Neural progenitor cell (in vitro differentiated cells): Measurements from ENCODE around the gene ZNF541. TPM values are rescaled to one million over a fixed set of nuclear protein-coding genes. Genes with fewer than 3 reads are reported as not detected.

Experiments used
- DNase-seq: peaks from one replicate; pipeline ENCODE4 v3.0.0-alpha.2; 2016; ENCODE audit warnings: low spot score
- H2AFZ ChIP-seq: fragments of 200-600 bp; sonication (generic); replicated peaks from 2 replicates; pipeline ENCODE4 v1.6.1; 2016; ENCODE audit warnings: antibody characterized with exemption
- H3F3A ChIP-seq: fragments of 200-600 bp; sonication (generic); 2 replicates; pipeline ENCODE4 v1.6.1; 2016; ENCODE audit warnings: antibody characterized with exemption, low read depth
- H3K27ac ChIP-seq: fragments of 200-600 bp; sonication (generic); 2 replicates; pipeline ENCODE4 v1.5.1; 2016; ENCODE audit warnings: mild to moderate bottlenecking
- H3K27me3 ChIP-seq: fragments of 200-600 bp; sonication (generic); 2 replicates; pipeline ENCODE4 v1.6.1; 2016; ENCODE audit warnings: mild to moderate bottlenecking, moderate library complexity
- H3K36me3 ChIP-seq: fragments of 200-600 bp; sonication (generic); 2 replicates; pipeline ENCODE4 v1.5.1; 2016
- H3K4me1 ChIP-seq: fragments of 200-600 bp; sonication (generic); 2 replicates; pipeline ENCODE4 v1.6.1; 2016; ENCODE audit warnings: mixed run types
- H3K4me2 ChIP-seq: fragments of 200-600 bp; sonication (generic); 2 replicates; pipeline ENCODE4 v1.6.1; 2016
- H3K4me3 ChIP-seq: fragments of 200-600 bp; sonication (generic); 2 replicates; pipeline ENCODE4 v1.5.1; 2016
- H3K79me2 ChIP-seq: fragments of 200-600 bp; sonication (generic); 2 replicates; pipeline ENCODE4 v1.6.1; 2016; ENCODE audit warnings: low read depth
- H3K9ac ChIP-seq: fragments of 200-600 bp; sonication (generic); 2 replicates; pipeline ENCODE4 v1.6.1; 2016
- H3K9me3 ChIP-seq: fragments of 200-600 bp; sonication (generic); 2 replicates; pipeline ENCODE4 v1.5.1; 2016; ENCODE audit warnings: low read depth
- H4K20me1 ChIP-seq: fragments of 200-600 bp; sonication (generic); 2 replicates; pipeline ENCODE4 v1.6.1; 2016; ENCODE audit warnings: low read depth
- H3K27ac Mint-ChIP-seq: 3 replicates; pipeline ENCODE4 v1.8.0; 2021; ENCODE audit warnings: mixed read lengths
- H3K27me3 Mint-ChIP-seq: 2 replicates; pipeline ENCODE4 v1.8.0; 2022; ENCODE audit warnings: low read depth, mild to moderate bottlenecking, inconsistent platforms, moderate library complexity, mixed read lengths; ENCODE audit not compliant: insufficient read depth
- H3K36me3 Mint-ChIP-seq: 3 replicates; pipeline ENCODE4 v1.8.0; 2021; ENCODE audit warnings: mixed read lengths
- H3K4me1 Mint-ChIP-seq: 3 replicates; pipeline ENCODE4 v1.8.0; 2021; ENCODE audit warnings: mixed read lengths
- H3K4me3 Mint-ChIP-seq: 3 replicates; pipeline ENCODE4 v1.8.0; 2021; ENCODE audit warnings: mild to moderate bottlenecking, moderate library complexity, mixed read lengths
- H3K9me3 Mint-ChIP-seq: 3 replicates; pipeline ENCODE4 v1.8.0; 2020; ENCODE audit warnings: mixed read lengths
- CTCF ChIP-seq: fragments of 200-600 bp; sonication (generic); IDR thresholded peaks from 2 replicates; pipeline ENCODE4 v1.5.1; 2017; ENCODE audit warnings: antibody characterized with exemption, mild to moderate bottlenecking
- EZH2 ChIP-seq: fragments of 200-600 bp; sonication (generic); IDR thresholded peaks from 2 replicates; pipeline ENCODE4 v1.6.1; 2017; ENCODE audit warnings: antibody characterized with exemption, mild to moderate bottlenecking, moderate library complexity
- EZH2phosphoT487 ChIP-seq: fragments of 200-600 bp; sonication (generic); IDR thresholded peaks from 2 replicates; pipeline ENCODE4 v1.6.1; 2017; ENCODE audit warnings: antibody characterized with exemption
- total RNA-seq: library from RNA; depleted of rRNA; stranded (reverse); fragments of >200 nt; gene quantifications from 2 replicates; pipeline ENCODE4 v1.2.3, GENCODE V29; 2015; ENCODE audit warnings: low replicate concordance

ZNF541 gene
- total RNA-seq, 1 donor from 2014 or later: not detected

DNA sequence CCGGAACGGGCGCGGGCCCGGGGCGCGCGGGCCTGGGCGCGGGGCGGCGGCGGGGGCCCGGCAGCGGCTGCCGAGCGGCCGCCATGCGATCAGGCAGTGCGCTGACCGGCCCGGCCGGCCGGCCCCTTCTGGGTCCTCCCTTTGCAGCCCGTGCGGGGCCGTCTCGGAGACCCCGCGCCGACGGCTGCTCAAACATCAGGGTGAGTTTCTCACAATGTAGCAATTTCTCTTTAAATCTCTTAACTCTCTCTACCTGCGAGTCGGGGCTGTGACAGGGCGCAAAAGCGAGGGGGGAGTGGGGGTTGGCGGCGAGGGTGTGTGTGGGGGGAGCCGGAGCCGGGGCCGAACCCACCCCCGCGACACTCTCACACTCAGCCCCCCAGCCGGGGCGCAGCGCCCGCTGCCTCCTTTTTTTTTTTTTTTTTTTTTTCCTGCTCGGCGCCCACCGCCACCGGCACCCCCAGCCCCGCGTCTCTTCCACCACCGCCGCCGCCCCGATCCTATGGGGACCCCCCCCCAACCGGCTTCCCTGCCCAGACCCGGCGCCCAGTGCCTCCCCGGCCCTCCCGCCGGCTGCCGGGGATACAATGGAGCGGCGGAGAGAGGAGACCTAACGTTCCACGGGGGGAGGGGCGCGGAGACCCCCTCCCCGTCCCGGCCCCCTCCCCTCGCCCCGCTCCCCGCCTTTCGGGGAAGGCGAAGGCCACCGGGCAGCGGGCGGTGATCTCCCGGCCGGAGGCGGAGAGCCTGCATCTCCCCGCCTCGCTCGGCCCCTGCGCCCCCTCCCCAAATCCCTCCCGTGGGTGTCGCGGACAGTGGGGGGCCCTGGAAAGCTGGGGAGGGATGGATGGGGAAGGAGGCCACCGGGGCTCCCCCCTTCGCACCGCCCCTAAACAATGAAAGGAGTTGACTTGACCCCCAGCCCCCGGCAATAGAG is 36.3 kb upstream of the ZNF541 start, which contains the start of gene BICRA:
BICRA (plus strand) TSS at position 166 of the 937 bp plus-strand sequence. CDS start 64,441 bp downstream, outside the sequence.
- Mint-ChIP-seq H3K4me3 (peak within 1 kb of the TSS; percentile 98), H3K36me3 (peaks cover 3% of the 10 kb centered on the region), H3K4me1 (peaks cover 33% of the 10 kb centered on the region), H3K9me3 (no peaks in the 10 kb centered on the region), H3K27ac (peak within 1 kb of the TSS; percentile 99), H3K27me3 (peaks cover 2% of the 10 kb centered on the region)
- H2AFZ ChIP-seq: peak within 1 kb of the TSS; percentile 82
- H4K20me1 ChIP-seq: peaks cover 59% of the 10 kb centered on the region
- peak; percentile 95 for DNase-seq
- peaks cover 69% of the 10 kb centered on the region for H3K79me2 ChIP-seq
- H3K27ac ChIP-seq: peak within 1 kb of the TSS; percentile 89
- H3K4me1 ChIP-seq: peaks cover 28% of the 10 kb centered on the region
- H3K9me3 ChIP-seq: no peaks in the 10 kb centered on the region
- H3K4me2 ChIP-seq: peak within 1 kb of the TSS; percentile 94
- peak within 1 kb of the TSS; percentile 84 for H3K9ac ChIP-seq
- H3K27me3 ChIP-seq: no peaks in the 10 kb centered on the region
- peak within 1 kb of the TSS; percentile 94 for H3K4me3 ChIP-seq
- TF ChIP-seq CTCF (no peak), EZH2phosphoT487 (no peak), EZH2 (no peak)
- peaks cover 40% of the 10 kb centered on the region for H3F3A ChIP-seq
- H3K36me3 ChIP-seq: no peaks in the 10 kb centered on the region

- H3F3A ChIP-seq: peaks cover 31% of the 10 kb centered on the region
- DNase-seq: peak; percentile 98
- Mint-ChIP-seq H3K36me3 (peaks cover 3% of the 10 kb centered on the region), H3K27ac (no peak overlapping the region), H3K9me3 (no peaks in the 10 kb centered on the region), H3K4me3 (peak overlapping the region; percentile 90), H3K4me1 (peaks cover 24% of the 10 kb centered on the region), H3K27me3 (peaks cover 2% of the 10 kb centered on the region)
- H3K36me3 ChIP-seq: no peaks in the 10 kb centered on the region
- peak overlapping the region; percentile 84 for H3K9ac ChIP-seq
- H4K20me1 ChIP-seq: peaks cover 50% of the 10 kb centered on the region
- H3K27ac ChIP-seq: peak overlapping the region; percentile 88
- H3K4me1 ChIP-seq: peaks cover 20% of the 10 kb centered on the region
- no peaks in the 10 kb centered on the region for H3K27me3 ChIP-seq
- H3K4me3 ChIP-seq: peak overlapping the region; percentile 94
- no peak for TF ChIP-seq EZH2phosphoT487
- H2AFZ ChIP-seq: peak overlapping the region; percentile 82
- peak overlapping the region; percentile 82 for H3K4me2 ChIP-seq
- no peaks in the 10 kb centered on the region for H3K9me3 ChIP-seq
- H3K79me2 ChIP-seq: peaks cover 60% of the 10 kb centered on the region
Measured at GRCh38 chr19:47608074-47608918, 35.3 kb upstream of the ZNF541 start.

DNA sequence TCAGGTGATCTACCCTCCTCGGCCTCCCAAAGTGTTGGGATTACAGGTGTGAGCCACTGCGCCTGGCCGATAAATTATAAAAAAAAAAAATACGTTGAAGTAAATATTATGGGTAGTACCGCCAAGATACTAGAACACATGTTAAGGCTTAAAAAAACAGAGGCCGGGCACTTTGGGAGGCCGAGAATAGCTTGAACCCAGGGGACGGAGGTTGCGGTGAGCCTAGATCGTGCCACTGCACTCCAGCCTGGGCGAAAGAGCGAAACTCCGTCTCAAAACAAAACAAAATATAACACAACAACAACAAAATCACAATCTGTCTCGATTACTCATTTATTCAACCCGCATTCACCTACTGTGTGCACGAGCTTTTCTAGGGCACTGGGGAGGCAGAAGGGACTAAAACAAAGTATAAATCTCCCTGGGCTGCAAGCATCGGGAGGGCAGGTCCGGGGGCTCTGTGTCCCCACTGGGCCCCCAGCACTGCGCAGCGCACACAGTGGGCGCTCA is 34.7 kb upstream of the ZNF541 start:
- no peak for TF ChIP-seq EZH2
- no peak for TF ChIP-seq CTCF
- no peak for TF ChIP-seq EZH2phosphoT487
- Mint-ChIP-seq H3K4me1 (peaks cover 17% of the 10 kb centered on the region), H3K9me3 (no peaks in the 10 kb centered on the region), H3K27ac (peak overlapping the region; percentile 94), H3K27me3 (peaks cover 2% of the 10 kb centered on the region), H3K4me3 (peak overlapping the region; percentile 90), H3K36me3 (peaks cover 3% of the 10 kb centered on the region)
- peaks cover 53% of the 10 kb centered on the region for H3K79me2 ChIP-seq
- peak overlapping the region; percentile 82 for H3K4me2 ChIP-seq
- H3F3A ChIP-seq: peaks cover 24% of the 10 kb centered on the region
- H3K9ac ChIP-seq: peak overlapping the region; percentile 84
- peak overlapping the region; percentile 88 for H3K27ac ChIP-seq
- no peaks in the 10 kb centered on the region for H3K27me3 ChIP-seq
- no peaks in the 10 kb centered on the region for H3K9me3 ChIP-seq
- peak overlapping the region; percentile 94 for H3K4me3 ChIP-seq
- H4K20me1 ChIP-seq: peaks cover 43% of the 10 kb centered on the region
- no peak overlapping the region for H2AFZ ChIP-seq
- H3K4me1 ChIP-seq: peaks cover 14% of the 10 kb centered on the region
- no peaks in the 10 kb centered on the region for H3K36me3 ChIP-seq
- DNase-seq: no peak
